Transverse colon (tissue), 4 donors: ENCODE measurements around the gene ITGA8.

Experiments
- CTCF ChIP-seq, 5 experiments: fragments of 200-600 bp in 3 of 5; fragments of 450-650 bp in 2 of 5; sonication (generic) in 3 of 5; IDR thresholded peaks; 1 replicate in 2 of 5; 2 replicates in 3 of 5; pipeline ENCODE4 v1.5.1; 2016 to 2017; ENCODE audit warnings: antibody characterized with exemption in 5 of 5, inconsistent platforms in 3 of 5, mild to moderate bottlenecking in 2 of 5, moderate library complexity in 1 of 5
- POLR2AphosphoS5 ChIP-seq, 3 donors: sonication (generic); formaldehyde crosslinking; IDR thresholded peaks; one replicate each; pipeline ENCODE4 v1.6.1; 2016; ENCODE audit warnings: antibody characterized with exemption in 3 of 3

GRCh38 chr10:15759265-15759664 is 39.5 kb upstream of the ITGA8 start:
- TF ChIP-seq POLR2AphosphoS5 (IDR thresholded peaks at IDR 0.05) (no peak), CTCF (IDR thresholded peaks at IDR 0.05) (no peak)
